Naive thymus-derived CD4-positive, alpha-beta T cell (primary cell): ENCODE measurements around the gene CLSTN2. TPM values are rescaled to one million over a fixed set of nuclear protein-coding genes. Genes with fewer than 3 reads are reported as not detected.

Experiments used
- ATAC-seq: fragments of 150-1000 bp; cut with Tn5 transposase; 2 replicates; pipeline ENCODE4 v1.10.0; 2021; ENCODE audit warnings: mild to moderate bottlenecking, moderate library complexity
- CTCF ChIA-PET: fragments of 350-600 bp; sonication (Branson Sonifier 250); formaldehyde crosslinking; loops from one replicate; lab custom pipeline; 2021; ENCODE audit warnings: antibody characterized with exemption; lab: Charles Lee
- POLR2A ChIA-PET: fragments of 350-600 bp; sonication (Branson Sonifier 250); formaldehyde crosslinking; loops from one replicate; lab custom pipeline; 2021; ENCODE audit warnings: antibody characterized with exemption, inconsistent platforms; lab: Charles Lee
- DNase-seq, 9 donors: peaks; one replicate each; pipeline versions ENCODE4 v3.0.0 to v3.0.0-alpha.2; 2020 to 2022; ENCODE audit warnings: mixed read lengths in 1 of 9
- H3K27ac ChIP-seq: one replicate; pipeline ENCODE4 v1.7.0; 2013; ENCODE audit warnings: mild to moderate bottlenecking, low read depth, low read length, moderate library complexity
- H3K27me3 ChIP-seq, 2 donors: one replicate each; pipeline ENCODE4 v1.7.0; 2013; ENCODE audit warnings: low read length in 2 of 2, mild to moderate bottlenecking in 2 of 2, moderate library complexity in 2 of 2; ENCODE audit not compliant: control insufficient read depth in 2 of 2, insufficient read depth in 2 of 2
- H3K36me3 ChIP-seq, 3 experiments: 1 replicate in 2 of 3; 2 replicates in 1 of 3; pipeline ENCODE4 v1.7.0; 2013; ENCODE audit warnings: low read length in 3 of 3, mild to moderate bottlenecking in 3 of 3, moderate library complexity in 1 of 3; ENCODE audit not compliant: insufficient read depth in 3 of 3, control insufficient read depth in 2 of 3
- H3K4me1 ChIP-seq, 2 donors: one replicate each; pipeline ENCODE4 v1.7.0; 2013; ENCODE audit warnings: low read length in 2 of 2, mild to moderate bottlenecking in 2 of 2, moderate library complexity in 1 of 2; ENCODE audit not compliant: control insufficient read depth in 2 of 2, insufficient read depth in 2 of 2
- H3K4me3 ChIP-seq: 2 replicates; pipeline ENCODE4 v1.7.0; 2013; ENCODE audit warnings: mild to moderate bottlenecking, low read length
- H3K9me3 ChIP-seq, 3 experiments: 1 replicate in 2 of 3; 2 replicates in 1 of 3; pipeline ENCODE4 v1.7.0; 2013; ENCODE audit warnings: low read length in 3 of 3; ENCODE audit not compliant: control insufficient read depth in 2 of 3
- H3K27ac Mint-ChIP-seq, 9 donors: one replicate each; pipeline ENCODE4 v1.8.0; 2020 to 2022; ENCODE audit warnings: mixed read lengths in 9 of 9, mild to moderate bottlenecking in 8 of 9, moderate library complexity in 5 of 9, inconsistent platforms in 2 of 9
- H3K27me3 Mint-ChIP-seq, 5 donors: one replicate each; pipeline ENCODE4 v1.8.0; 2021 to 2022; ENCODE audit warnings: mixed read lengths in 5 of 5, mild to moderate bottlenecking in 1 of 5
- H3K36me3 Mint-ChIP-seq, 5 donors: one replicate each; pipeline ENCODE4 v1.8.0; 2020 to 2022; ENCODE audit warnings: mixed read lengths in 5 of 5, mild to moderate bottlenecking in 3 of 5, inconsistent platforms in 1 of 5
- H3K4me1 Mint-ChIP-seq, 7 donors: one replicate each; pipeline ENCODE4 v1.8.0; 2020 to 2022; ENCODE audit warnings: mixed read lengths in 7 of 7, mild to moderate bottlenecking in 3 of 7, inconsistent platforms in 1 of 7
- H3K4me3 Mint-ChIP-seq, 10 donors: one replicate each; pipeline ENCODE4 v1.8.0; 2020 to 2022; ENCODE audit warnings: mild to moderate bottlenecking in 10 of 10, mixed read lengths in 10 of 10, moderate library complexity in 6 of 10, inconsistent platforms in 2 of 10
- H3K9me3 Mint-ChIP-seq, 11 donors: one replicate each; pipeline ENCODE4 v1.8.0; 2020 to 2022; ENCODE audit warnings: mixed read lengths in 11 of 11, mild to moderate bottlenecking in 4 of 11, inconsistent platforms in 1 of 11, moderate library complexity in 1 of 11
- intact Hi-C, 2 donors: fragments of 100-400 bp; cut with micrococcal nuclease; formaldehyde crosslinking; loops; one replicate each; pipeline ENCODE4 v1.15.1; 2023
- polyA plus RNA-seq, 2 donors: library from polyadenylated mRNA; unstranded; fragments of 300-500 nt; fragmentation: Illumina TruSeq; gene quantifications; one replicate each; pipeline ENCODE4 v1.2.3, GENCODE V29; 2021
- total RNA-seq, 6 experiments: library from RNA in 5 of 6; stranded (reverse) in 5 of 6; gene quantifications; 1 replicate in 5 of 6; 2 replicates in 1 of 6; pipeline ENCODE4 v1.2.3 and lab custom pipeline; 2021 to 2026

CLSTN2 gene
- total and polyA plus RNA-seq, 7 experiments from 2014 or later = 0.02 TPM; not detected in 6

GRCh38 chr3:140597364-140597763 lies 662.4 kb downstream of the CLSTN2 start:
- no peaks in the 10 kb centered on the region for H3K36me3 ChIP-seq
- Mint-ChIP-seq H3K36me3 (no peaks in the 10 kb centered on the region), H3K9me3 (peaks cover 0 to 1% (median 0%) of the 10 kb centered on the region in 11 donors), H3K27me3 (peaks cover 0 to 17% (median 4%) of the 10 kb centered on the region in 5 donors), H3K4me1 (no peaks in the 10 kb centered on the region), H3K4me3 (no peak overlapping the region), H3K27ac (no peak overlapping the region)
- no peak overlapping the region for H3K27ac ChIP-seq
- no peaks in the 10 kb centered on the region for H3K27me3 ChIP-seq
- CTCF ChIA-PET = no interaction called here
- DNase-seq (no peak), ATAC-seq (no peak)
- POLR2A ChIA-PET = no interaction called here
- H3K4me1 ChIP-seq = no peaks in the 10 kb centered on the region
- H3K4me3 ChIP-seq = no peak overlapping the region
- H3K9me3 ChIP-seq = no peaks in the 10 kb centered on the region
- intact Hi-C loops = no loop called here

GRCh38 chr3:140597792-140598191 lies 662.8 kb downstream of the CLSTN2 start:
- intact Hi-C loops = no loop called here
- no peaks in the 10 kb centered on the region for H3K4me1 Mint-ChIP-seq
- CTCF ChIA-PET = no interaction called here

GRCh38 chr3:140599009-140599408 lies 664.0 kb downstream of the CLSTN2 start:
- H3K27me3 ChIP-seq = no peaks in the 10 kb centered on the region
- ChIA-PET CTCF (no interaction called here), POLR2A (no interaction called here)
- no peaks in the 10 kb centered on the region for H3K36me3 ChIP-seq
- H3K9me3 Mint-ChIP-seq = no peaks in the 10 kb centered on the region
- H3K27ac ChIP-seq = no peak overlapping the region
- no peak overlapping the region for H3K4me3 ChIP-seq
- no peak overlapping the region for H3K4me3 Mint-ChIP-seq
- H3K27ac Mint-ChIP-seq = no peak overlapping the region
- H3K9me3 ChIP-seq = no peaks in the 10 kb centered on the region
- H3K27me3 Mint-ChIP-seq = peaks cover 0 to 4% (median 0%) of the 10 kb centered on the region in 5 donors
- intact Hi-C loops = no loop called here
- H3K4me1 ChIP-seq = no peaks in the 10 kb centered on the region
- no peaks in the 10 kb centered on the region for H3K36me3 Mint-ChIP-seq
- ATAC-seq (no peak), DNase-seq (no peak)
- H3K4me1 Mint-ChIP-seq = no peaks in the 10 kb centered on the region

More at GRCh38 chr3:140597792-140598191, 662.8 kb downstream of the CLSTN2 start:
- Mint-ChIP-seq H3K4me3 (no peak overlapping the region), H3K36me3 (no peaks in the 10 kb centered on the region), H3K27me3 (peaks cover 0 to 13% (median 4%) of the 10 kb centered on the region in 5 donors), H3K27ac (no peak overlapping the region), H3K9me3 (peaks cover 0 to 1% (median 0%) of the 10 kb centered on the region in 11 donors)
- ATAC-seq (no peak), DNase-seq (no peak)
- Histone ChIP-seq H3K4me1 (no peaks in the 10 kb centered on the region), H3K4me3 (no peak overlapping the region), H3K9me3 (no peaks in the 10 kb centered on the region), H3K27me3 (no peaks in the 10 kb centered on the region), H3K36me3 (no peaks in the 10 kb centered on the region), H3K27ac (no peak overlapping the region)
- POLR2A ChIA-PET = no interaction called here

- no peaks in the 10 kb centered on the region for H3K4me1 ChIP-seq
- ChIA-PET POLR2A (no interaction called here), CTCF (no interaction called here)
- intact Hi-C loops = no loop called here
- Mint-ChIP-seq H3K4me1 (no peaks in the 10 kb centered on the region), H3K9me3 (no peaks in the 10 kb centered on the region), H3K36me3 (no peaks in the 10 kb centered on the region), H3K4me3 (no peak overlapping the region), H3K27me3 (peaks cover 0 to 4% (median 0%) of the 10 kb centered on the region in 5 donors), H3K27ac (no peak overlapping the region)
- H3K36me3 ChIP-seq = no peaks in the 10 kb centered on the region
- no peak overlapping the region for H3K4me3 ChIP-seq
- no peaks in the 10 kb centered on the region for H3K9me3 ChIP-seq
- H3K27ac ChIP-seq = no peak overlapping the region
- DNase-seq (no peak), ATAC-seq (no peak)
- H3K27me3 ChIP-seq = no peaks in the 10 kb centered on the region
These were observed 664.5 kb downstream of the CLSTN2 start for GRCh38 chr3:140599496-140599895.

GRCh38 chr3:140601881-140602280 lies 666.9 kb downstream of the CLSTN2 start:
- Mint-ChIP-seq H3K4me3 (no peak overlapping the region), H3K9me3 (peaks cover 0 to 10% (median 0%) of the 10 kb centered on the region in 11 donors), H3K27me3 (peaks cover 0 to 5% (median 0%) of the 10 kb centered on the region in 5 donors), H3K36me3 (no peaks in the 10 kb centered on the region), H3K4me1 (no peaks in the 10 kb centered on the region), H3K27ac (no peak overlapping the region)
- intact Hi-C loops = no loop called here
- no peak overlapping the region for H3K4me3 ChIP-seq
- ChIA-PET CTCF (no interaction called here), POLR2A (no interaction called here)
- no peak for ATAC-seq
- H3K27ac ChIP-seq = no peak overlapping the region
- H3K27me3 ChIP-seq = no peaks in the 10 kb centered on the region
- no peaks in the 10 kb centered on the region for H3K4me1 ChIP-seq
- no peaks in the 10 kb centered on the region for H3K36me3 ChIP-seq
- no peaks in the 10 kb centered on the region for H3K9me3 ChIP-seq
- no peak for DNase-seq

- DNase-seq (no peak), ATAC-seq (no peak)
- no peaks in the 10 kb centered on the region for H3K4me1 Mint-ChIP-seq
- Histone ChIP-seq H3K27ac (no peak overlapping the region), H3K27me3 (no peaks in the 10 kb centered on the region), H3K9me3 (no peaks in the 10 kb centered on the region), H3K36me3 (no peaks in the 10 kb centered on the region), H3K4me1 (no peaks in the 10 kb centered on the region), H3K4me3 (no peak overlapping the region)
- ChIA-PET CTCF (interaction anchor here (0.5 kb wide), 1 partner anchor 10 kb away, joined by 3 read pairs; no protein-coding TSS in a partner anchor), POLR2A (no interaction called here)
- no peak overlapping the region for H3K27ac Mint-ChIP-seq
- intact Hi-C loops = no loop called here
- H3K4me3 Mint-ChIP-seq = no peak overlapping the region
- no peaks in the 10 kb centered on the region for H3K36me3 Mint-ChIP-seq
- H3K27me3 Mint-ChIP-seq = peaks cover 0 to 5% (median 0%) of the 10 kb centered on the region in 5 donors
- H3K9me3 Mint-ChIP-seq = peaks cover 0 to 18% (median 0%) of the 10 kb centered on the region in 11 donors
These were observed 667.8 kb downstream of the CLSTN2 start for GRCh38 chr3:140602781-140603180.

- H3K9me3 Mint-ChIP-seq = peaks cover 0 to 22% (median 0%) of the 10 kb centered on the region in 11 donors
- ATAC-seq = no peak
- Histone ChIP-seq H3K36me3 (no peaks in the 10 kb centered on the region), H3K27me3 (no peaks in the 10 kb centered on the region), H3K4me3 (no peak overlapping the region), H3K4me1 (no peaks in the 10 kb centered on the region), H3K27ac (no peak overlapping the region), H3K9me3 (no peaks in the 10 kb centered on the region)
- DNase-seq = no peak
- intact Hi-C loops = no loop called here
- POLR2A ChIA-PET = no interaction called here
- H3K27me3 Mint-ChIP-seq = peaks cover 0 to 5% (median 0%) of the 10 kb centered on the region in 5 donors
- no peak overlapping the region for H3K27ac Mint-ChIP-seq
- H3K4me3 Mint-ChIP-seq = no peak overlapping the region
- H3K36me3 Mint-ChIP-seq = no peaks in the 10 kb centered on the region
- CTCF ChIA-PET = no interaction called here
- H3K4me1 Mint-ChIP-seq = no peaks in the 10 kb centered on the region
These were observed 668.8 kb downstream of the CLSTN2 start for GRCh38 chr3:140603766-140604165.
